HepG2 (cell line): ENCODE data around the gene CHID1. TPM values are rescaled to one million over a fixed set of nuclear protein-coding genes. Genes with fewer than 3 reads are reported as not detected.

ENCODE experiments used
- AGO2 ChIP-seq: fragments of 200-400 bp; formaldehyde crosslinking; optimal IDR thresholded peaks from 2 replicates; pipeline ENCODE3; 2017; ENCODE audit warnings: mild to moderate bottlenecking, low read depth, low read length, moderate library complexity
- HNRNPL ChIP-seq: fragments of 200-400 bp; formaldehyde crosslinking; IDR thresholded peaks from 2 replicates; pipeline ENCODE4 v1.6.1; 2017; ENCODE audit warnings: mild to moderate bottlenecking, low read depth, low read length
- IRF1 ChIP-seq: sonication (generic); formaldehyde crosslinking; IDR thresholded peaks from 2 replicates; pipeline ENCODE4 v1.4.0; 2020; ENCODE audit warnings: low read depth, mild to moderate bottlenecking, missing genetic modification reagents
- MTF2 ChIP-seq: sonication (generic); formaldehyde crosslinking; IDR thresholded peaks from 2 replicates; pipeline ENCODE4 v1.5.0; 2020; ENCODE audit warnings: missing genetic modification reagents, borderline replicate concordance
- MXD4 ChIP-seq: IDR thresholded peaks from 2 replicates; pipeline ENCODE4 v1.6.1; 2016; ENCODE audit warnings: mild to moderate bottlenecking, missing biosample characterization, missing genetic modification reagents
- POGZ ChIP-seq: sonication (generic); formaldehyde crosslinking; IDR thresholded peaks from 2 replicates; pipeline ENCODE4 v1.4.0; 2020; ENCODE audit warnings: mild to moderate bottlenecking, missing genetic modification reagents
- SMARCE1 ChIP-seq: fragments of 450-650 bp; IDR thresholded peaks from 2 replicates; pipeline ENCODE4 v1.6.1; 2017; ENCODE audit warnings: borderline replicate concordance
- ZNF142 ChIP-seq: sonication (generic); formaldehyde crosslinking; IDR thresholded peaks from 2 replicates; pipeline ENCODE4 v1.4.0; 2020; ENCODE audit warnings: missing genetic modification reagents
- ZNF674 ChIP-seq: sonication (generic); formaldehyde crosslinking; IDR thresholded peaks from 2 replicates; pipeline ENCODE4 v1.5.0; 2020; ENCODE audit warnings: low read depth, mild to moderate bottlenecking, missing genetic modification reagents
- ZNF776 ChIP-seq: sonication (generic); formaldehyde crosslinking; IDR thresholded peaks from 2 replicates; pipeline ENCODE4 v1.4.0; 2020; ENCODE audit warnings: mild to moderate bottlenecking, missing genetic modification reagents
- polyA plus RNA-seq, 8 experiments: library from polyadenylated mRNA; depleted of rRNA in 3 of 8; stranded (reverse) in 7 of 8; unstranded in 1 of 8; fragments of >200 nt; fragmentation: Illumina TruSeq in 4 of 8; extraction: Trizol in 4 of 8; gene quantifications; 2 replicates each; pipeline versions ENCODE4 v1.2.1 to v1.2.3, GENCODE V29; 2011 to 2016; ENCODE audit warnings: low read depth in 4 of 8, missing spikeins in 1 of 8, mixed read lengths in 1 of 8; ENCODE audit not compliant: insufficient read depth in 1 of 8
- total RNA-seq, 5 experiments: library from RNA; depleted of rRNA; stranded (reverse); fragments of >200 nt; fragmentation: Illumina TruSeq; extraction: Trizol; gene quantifications; 2 replicates each; pipeline ENCODE4 v1.2.3, GENCODE V29; 2016; ENCODE audit warnings: low read depth in 1 of 5
- TF ChIP-seq, protein P1 (sequence below): sonication (generic); formaldehyde crosslinking; IDR thresholded peaks from 2 replicates; pipeline ENCODE4 v1.5.0; 2020; ENCODE audit warnings: mild to moderate bottlenecking, missing genetic modification reagents
- TF ChIP-seq, protein P2 (sequence below): IDR thresholded peaks from 2 replicates; pipeline ENCODE4 v1.6.1; 2016; ENCODE audit warnings: low read depth, control low read depth
- TF ChIP-seq, protein P3 (sequence below): IDR thresholded peaks from 2 replicates; pipeline ENCODE4 v1.6.1; 2018; ENCODE audit warnings: missing genetic modification reagents, mild to moderate bottlenecking, missing compliant biosample characterization

The CHID1 gene
- total and polyA plus RNA-seq, 2 of the 13 experiments (the other 11 are each of a cell fraction or from before 2014, with no cell fraction given) = 65.1 to 93.6 TPM

DNA sequence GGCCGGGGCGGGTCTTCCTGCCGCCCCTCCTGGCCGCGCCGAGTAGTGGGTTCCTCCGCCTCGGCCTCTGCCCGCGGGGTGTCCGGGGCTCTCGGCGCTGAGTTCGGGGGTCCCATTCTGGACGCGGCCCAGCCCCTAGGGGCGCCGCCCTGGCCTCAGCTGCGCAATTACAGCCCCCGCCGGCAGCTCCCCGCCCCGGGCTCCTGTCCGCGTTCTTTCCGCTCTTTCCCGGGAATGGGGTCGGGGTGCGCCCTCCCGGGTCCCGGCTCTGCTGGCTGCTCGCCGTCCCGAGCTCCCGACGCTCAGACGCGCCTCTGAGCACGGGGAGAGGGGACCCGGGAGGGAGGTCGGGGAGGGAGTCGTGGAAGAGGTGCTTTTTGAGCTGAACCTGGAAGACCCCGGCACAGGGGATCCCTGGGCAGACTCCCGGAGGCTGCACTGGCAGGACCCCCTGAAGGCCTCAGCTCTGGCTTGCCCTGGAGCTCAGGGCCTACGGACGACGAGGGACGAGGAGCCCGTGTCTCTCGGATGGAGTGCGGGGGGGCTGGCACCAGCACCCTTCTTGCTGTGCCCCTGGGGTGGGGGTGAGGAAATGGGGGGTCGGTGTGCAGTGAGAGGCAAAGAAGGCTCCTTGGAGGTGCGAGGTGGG lies 67.4 kb downstream of the CHID1 start (continued):
- TF ChIP-seq, protein P1, sequence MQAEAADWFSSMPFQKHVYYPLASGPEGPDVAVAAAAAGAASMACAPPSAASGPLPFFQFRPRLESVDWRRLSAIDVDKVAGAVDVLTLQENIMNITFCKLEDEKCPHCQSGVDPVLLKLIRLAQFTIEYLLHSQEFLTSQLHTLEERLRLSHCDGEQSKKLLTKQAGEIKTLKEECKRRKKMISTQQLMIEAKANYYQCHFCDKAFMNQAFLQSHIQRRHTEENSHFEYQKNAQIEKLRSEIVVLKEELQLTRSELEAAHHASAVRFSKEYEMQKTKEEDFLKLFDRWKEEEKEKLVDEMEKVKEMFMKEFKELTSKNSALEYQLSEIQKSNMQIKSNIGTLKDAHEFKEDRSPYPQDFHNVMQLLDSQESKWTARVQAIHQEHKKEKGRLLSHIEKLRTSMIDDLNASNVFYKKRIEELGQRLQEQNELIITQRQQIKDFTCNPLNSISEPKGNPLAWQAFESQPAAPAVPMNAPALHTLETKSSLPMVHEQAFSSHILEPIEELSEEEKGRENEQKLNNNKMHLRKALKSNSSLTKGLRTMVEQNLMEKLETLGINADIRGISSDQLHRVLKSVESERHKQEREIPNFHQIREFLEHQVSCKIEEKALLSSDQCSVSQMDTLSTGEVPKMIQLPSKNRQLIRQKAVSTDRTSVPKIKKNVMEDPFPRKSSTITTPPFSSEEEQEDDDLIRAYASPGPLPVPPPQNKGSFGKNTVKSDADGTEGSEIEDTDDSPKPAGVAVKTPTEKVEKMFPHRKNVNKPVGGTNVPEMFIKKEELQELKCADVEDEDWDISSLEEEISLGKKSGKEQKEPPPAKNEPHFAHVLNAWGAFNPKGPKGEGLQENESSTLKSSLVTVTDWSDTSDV (CRISPR knock-in tag) = no peak
- TF ChIP-seq POGZ (CRISPR knock-in tag) (no peak), ZNF674 (CRISPR knock-in tag) (no peak), ZNF142 (CRISPR knock-in tag) (no peak), ZNF776 (CRISPR knock-in tag) (no peak), MXD4 (CRISPR knock-in tag) (no peak), SMARCE1 (no peak), AGO2 (no peak), MTF2 (CRISPR knock-in tag) (no peak), IRF1 (CRISPR knock-in tag) (no peak), HNRNPL (0 out of 2 replicates have a peak, but pooled peaks have one; percentile 6)
- TF ChIP-seq, protein P2, sequence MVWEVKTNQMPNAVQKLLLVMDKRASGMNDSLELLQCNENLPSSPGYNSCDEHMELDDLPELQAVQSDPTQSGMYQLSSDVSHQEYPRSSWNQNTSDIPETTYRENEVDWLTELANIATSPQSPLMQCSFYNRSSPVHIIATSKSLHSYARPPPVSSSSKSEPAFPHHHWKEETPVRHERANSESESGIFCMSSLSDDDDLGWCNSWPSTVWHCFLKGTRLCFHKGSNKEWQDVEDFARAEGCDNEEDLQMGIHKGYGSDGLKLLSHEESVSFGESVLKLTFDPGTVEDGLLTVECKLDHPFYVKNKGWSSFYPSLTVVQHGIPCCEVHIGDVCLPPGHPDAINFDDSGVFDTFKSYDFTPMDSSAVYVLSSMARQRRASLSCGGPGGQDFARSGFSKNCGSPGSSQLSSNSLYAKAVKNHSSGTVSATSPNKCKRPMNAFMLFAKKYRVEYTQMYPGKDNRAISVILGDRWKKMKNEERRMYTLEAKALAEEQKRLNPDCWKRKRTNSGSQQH (CRISPR knock-in tag) = no peak
- TF ChIP-seq, protein P3, sequence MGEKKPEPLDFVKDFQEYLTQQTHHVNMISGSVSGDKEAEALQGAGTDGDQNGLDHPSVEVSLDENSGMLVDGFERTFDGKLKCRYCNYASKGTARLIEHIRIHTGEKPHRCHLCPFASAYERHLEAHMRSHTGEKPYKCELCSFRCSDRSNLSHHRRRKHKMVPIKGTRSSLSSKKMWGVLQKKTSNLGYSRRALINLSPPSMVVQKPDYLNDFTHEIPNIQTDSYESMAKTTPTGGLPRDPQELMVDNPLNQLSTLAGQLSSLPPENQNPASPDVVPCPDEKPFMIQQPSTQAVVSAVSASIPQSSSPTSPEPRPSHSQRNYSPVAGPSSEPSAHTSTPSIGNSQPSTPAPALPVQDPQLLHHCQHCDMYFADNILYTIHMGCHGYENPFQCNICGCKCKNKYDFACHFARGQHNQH = no peak
